ENCODE results near the gene SCN10A.

The SCN10A gene

GRCh38 chr3:38739396-38739689 is 76.7 kb downstream of the SCN10A start:
- no peak overlapping the region for H3K4me3 ChIP-seq (ENCODE audit: low read depth, low read length)
- no peak for DNase-seq (ENCODE audit: low read depth)
- TF ChIP-seq CTCF (IDR thresholded peaks at IDR 0.05; ENCODE audit: control insufficient read depth, extremely low read depth, insufficient read depth): no peak

- DNase-seq (ENCODE audit: low read depth): peak; percentile 17
- peak; percentile 82 for TF ChIP-seq CTCF (IDR thresholded peaks at IDR 0.05; ENCODE audit: control insufficient read depth, extremely low read depth, insufficient read depth)
- no peak overlapping the region for H3K4me3 ChIP-seq (ENCODE audit: low read depth, low read length)
Measured at GRCh38 chr3:38738630-38739395, 77.2 kb downstream of the SCN10A start.

GRCh38 chr3:38731522-38731921 is 84.5 kb downstream of the SCN10A start:
- no peak for TF ChIP-seq CTCF (IDR thresholded peaks at IDR 0.05; ENCODE audit: control insufficient read depth, extremely low read depth, insufficient read depth)
- no peak overlapping the region for H3K4me3 ChIP-seq (ENCODE audit: low read depth, low read length)
- no peak for DNase-seq (ENCODE audit: low read depth)

GRCh38 chr3:38730281-38730680 is 85.7 kb downstream of the SCN10A start:
- TF ChIP-seq CTCF (IDR thresholded peaks at IDR 0.05; ENCODE audit: control insufficient read depth, extremely low read depth, insufficient read depth): no peak
- H3K4me3 ChIP-seq (ENCODE audit: low read depth, low read length): no peak overlapping the region
- no peak for DNase-seq (ENCODE audit: low read depth)

GRCh38 chr3:38728008-38728407 is 88.0 kb downstream of the SCN10A start:
- DNase-seq (ENCODE audit: low read depth): no peak
- no peak for TF ChIP-seq CTCF (IDR thresholded peaks at IDR 0.05; ENCODE audit: control insufficient read depth, extremely low read depth, insufficient read depth)
- H3K4me3 ChIP-seq (ENCODE audit: low read depth, low read length): no peak overlapping the region

GRCh38 chr3:38726751-38727150 is 89.3 kb downstream of the SCN10A start:
- no peak overlapping the region for H3K4me3 ChIP-seq (ENCODE audit: low read depth, low read length)
- TF ChIP-seq CTCF (IDR thresholded peaks at IDR 0.05; ENCODE audit: control insufficient read depth, extremely low read depth, insufficient read depth): no peak
- DNase-seq (ENCODE audit: low read depth): no peak
